HCT116 (cell line): Measurements from ENCODE around the gene LHX1.

Experiments
- ELF1 ChIP-seq: IDR thresholded peaks from 2 replicates; pipeline ENCODE4 v1.6.1; 2012; ENCODE audit warnings: low read depth, borderline replicate concordance
- RAD21 ChIP-seq: IDR thresholded peaks from 2 replicates; pipeline ENCODE4 v1.6.1; 2012; ENCODE audit warnings: low read depth, mild to moderate bottlenecking
- TF ChIP-seq, protein P1 (sequence below), 3 experiments: fragments of 200-600 bp in 1 of 3; sonication (generic) in 1 of 3; IDR thresholded peaks in 2 of 3; conservative IDR thresholded peaks in 1 of 3; 2 replicates each; pipeline ENCODE4 v1.5.1; 2012 to 2017; ENCODE audit warnings: low read depth in 2 of 3, low read length in 2 of 3, antibody characterized with exemption in 1 of 3, borderline replicate concordance in 1 of 3, control low read depth in 1 of 3, mild to moderate bottlenecking in 1 of 3, mixed read lengths in 1 of 3, mixed run types in 1 of 3, moderate library complexity in 1 of 3; ENCODE audit not compliant: insufficient read depth in 1 of 3
- TF ChIP-seq, protein P2 (sequence below): IDR thresholded peaks from 2 replicates; pipeline ENCODE4 v1.6.1; 2012

DNA sequence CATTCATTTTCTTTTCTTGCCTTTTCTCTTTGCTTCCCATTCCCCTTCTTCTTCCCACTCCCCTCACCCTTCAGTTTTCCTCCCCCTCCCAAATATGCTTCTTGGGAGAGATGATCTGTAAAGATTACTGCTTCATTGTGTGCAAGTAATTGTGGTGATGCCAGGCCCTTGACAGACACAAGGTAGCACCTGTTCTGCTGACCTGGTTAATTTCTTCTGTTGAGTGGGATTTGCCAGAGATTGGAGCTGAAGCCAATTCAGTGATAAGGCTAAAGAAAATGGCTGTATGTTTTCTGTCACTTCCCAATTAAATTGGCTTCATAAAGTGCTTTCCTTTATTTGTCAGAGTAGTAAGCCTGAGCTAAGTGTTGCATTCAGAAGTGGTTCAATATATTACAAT is 56.0 kb downstream of the LHX1 start:
- TF ChIP-seq RAD21 (no peak), ELF1 (no peak)
- TF ChIP-seq, protein P1, sequence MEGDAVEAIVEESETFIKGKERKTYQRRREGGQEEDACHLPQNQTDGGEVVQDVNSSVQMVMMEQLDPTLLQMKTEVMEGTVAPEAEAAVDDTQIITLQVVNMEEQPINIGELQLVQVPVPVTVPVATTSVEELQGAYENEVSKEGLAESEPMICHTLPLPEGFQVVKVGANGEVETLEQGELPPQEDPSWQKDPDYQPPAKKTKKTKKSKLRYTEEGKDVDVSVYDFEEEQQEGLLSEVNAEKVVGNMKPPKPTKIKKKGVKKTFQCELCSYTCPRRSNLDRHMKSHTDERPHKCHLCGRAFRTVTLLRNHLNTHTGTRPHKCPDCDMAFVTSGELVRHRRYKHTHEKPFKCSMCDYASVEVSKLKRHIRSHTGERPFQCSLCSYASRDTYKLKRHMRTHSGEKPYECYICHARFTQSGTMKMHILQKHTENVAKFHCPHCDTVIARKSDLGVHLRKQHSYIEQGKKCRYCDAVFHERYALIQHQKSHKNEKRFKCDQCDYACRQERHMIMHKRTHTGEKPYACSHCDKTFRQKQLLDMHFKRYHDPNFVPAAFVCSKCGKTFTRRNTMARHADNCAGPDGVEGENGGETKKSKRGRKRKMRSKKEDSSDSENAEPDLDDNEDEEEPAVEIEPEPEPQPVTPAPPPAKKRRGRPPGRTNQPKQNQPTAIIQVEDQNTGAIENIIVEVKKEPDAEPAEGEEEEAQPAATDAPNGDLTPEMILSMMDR (IDR thresholded peaks at IDR 0.05 in 2 of 3, conservative IDR thresholded peaks at IDR 0.05 in 1 of 3; ENCODE audit: borderline replicate concordance in 1 of 3, insufficient read depth in 1 of 3, low read depth in 2 of 3, low read length in 2 of 3) = no peak
- TF ChIP-seq, protein P2, sequence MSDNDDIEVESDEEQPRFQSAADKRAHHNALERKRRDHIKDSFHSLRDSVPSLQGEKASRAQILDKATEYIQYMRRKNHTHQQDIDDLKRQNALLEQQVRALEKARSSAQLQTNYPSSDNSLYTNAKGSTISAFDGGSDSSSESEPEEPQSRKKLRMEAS = no peak
